Muscle of leg (tissue), 11 donors: ENCODE results near the gene ABCA7. TPM values are rescaled to one million over a fixed set of nuclear protein-coding genes. Genes with fewer than 3 reads are reported as not detected.

Experiments
- DNase-seq: peaks from one replicate; pipeline ENCODE4 v3.0.0; 2013
- H3K27ac ChIP-seq: one replicate; pipeline ENCODE4 v1.5.1; 2013; ENCODE audit warnings: mild to moderate bottlenecking, low read length, control low read depth
- H3K27me3 ChIP-seq: one replicate; pipeline ENCODE4 v1.6.1; 2013; ENCODE audit warnings: low read length; ENCODE audit not compliant: control insufficient read depth, insufficient read depth
- H3K36me3 ChIP-seq: one replicate; pipeline ENCODE4 v1.6.1; 2013; ENCODE audit warnings: low read length; ENCODE audit not compliant: control insufficient read depth, insufficient read depth
- H3K4me1 ChIP-seq: one replicate; pipeline ENCODE4 v1.6.1; 2013; ENCODE audit warnings: low read length; ENCODE audit not compliant: control insufficient read depth, insufficient read depth
- H3K4me3 ChIP-seq: one replicate; pipeline ENCODE4 v1.5.1; 2013; ENCODE audit warnings: low read length, control low read depth
- H3K9me3 ChIP-seq: replicated peaks from 2 replicates; pipeline ENCODE4 v1.6.1; 2013; ENCODE audit warnings: low read depth, low read length; ENCODE audit not compliant: control insufficient read depth
- WGBS: methylation state at CpG from one replicate; pipeline ENCODE4 v1.1.5; 2013; ENCODE audit warnings: missing lambda C conversion rate; ENCODE audit not compliant: insufficient coverage; 5-methylcytosine and 5-hydroxymethylcytosine counted together
- polyA plus RNA-seq, 8 donors: library from polyadenylated mRNA; unstranded; fragments of 120-200 nt; gene quantifications; one replicate each; pipeline versions ENCODE4 v1.2.1 to v1.2.3, GENCODE V29; 2013; ENCODE audit warnings: inconsistent platforms in 1 of 8, low replicate concordance in 1 of 8; ENCODE audit not compliant: insufficient read length in 8 of 8, insufficient read depth in 1 of 8
- total RNA-seq: library from RNA; stranded (reverse); fragments of 120-200 nt; gene quantifications from one replicate; pipeline ENCODE4 v1.2.4, GENCODE V29; 2013

Gene ABCA7
- total and polyA plus RNA-seq, 9 donors = 7.9 to 23.0 (median 12.6) TPM

- H3K27me3 ChIP-seq = peaks cover 2% of the 10 kb centered on the region
- peak; percentile 87 for DNase-seq
- H3K4me3 ChIP-seq = peak within 1 kb of the TSS; percentile 84
- peaks cover 46% of the 10 kb centered on the region for H3K4me1 ChIP-seq
- H3K36me3 ChIP-seq = peaks cover 9% of the 10 kb centered on the region
- H3K27ac ChIP-seq = peak within 1 kb of the TSS; percentile 90
- WGBS = 4% methylated on average over 60 of the region's 63 CpGs
- no peaks in the 10 kb centered on the region for H3K9me3 ChIP-seq
These were observed 13.7 kb upstream of the ABCA7 start, which contains the start of gene CNN2 for GRCh38 chr19:1025960-1026782. Gene CNN2, plus strand, starts transcription at chr19:1026608. Its CDS starts 54 bp downstream, at chr19:1026662.

- Histone ChIP-seq H3K4me3 (peak overlapping the region; percentile 84), H3K27ac (peak overlapping the region; percentile 89), H3K36me3 (peaks cover 13% of the 10 kb centered on the region), H3K27me3 (peaks cover 2% of the 10 kb centered on the region), H3K4me1 (peaks cover 40% of the 10 kb centered on the region), H3K9me3 (no peaks in the 10 kb centered on the region)
- WGBS = 3% methylated on average over 12 of the region's 36 CpGs
- DNase-seq = no peak
These were observed 12.9 kb upstream of the ABCA7 start for GRCh38 chr19:1026783-1027649.

GRCh38 chr19:1027650-1028061 lies 12.3 kb upstream of the ABCA7 start:
- peaks cover 40% of the 10 kb centered on the region for H3K4me1 ChIP-seq
- peaks cover 20% of the 10 kb centered on the region for H3K36me3 ChIP-seq

GRCh38 chr19:1028062-1028926 lies 11.6 kb upstream of the ABCA7 start:
- Histone ChIP-seq H3K27me3 (peaks cover 2% of the 10 kb centered on the region), H3K36me3 (peaks cover 24% of the 10 kb centered on the region), H3K4me3 (peak overlapping the region; percentile 84), H3K27ac (peak overlapping the region; percentile 89), H3K9me3 (no peaks in the 10 kb centered on the region), H3K4me1 (peaks cover 40% of the 10 kb centered on the region)
- 2% methylated on average over 44 of the region's 58 CpGs for WGBS
- peak; percentile 87 for DNase-seq

More at GRCh38 chr19:1027650-1028061, 12.3 kb upstream of the ABCA7 start:
- peak overlapping the region; percentile 84 for H3K4me3 ChIP-seq
- DNase-seq = no peak
- H3K27me3 ChIP-seq = peaks cover 2% of the 10 kb centered on the region
- no peaks in the 10 kb centered on the region for H3K9me3 ChIP-seq
- 4% methylated on average over 13 of the region's 16 CpGs for WGBS
- H3K27ac ChIP-seq = peak overlapping the region; percentile 89

GRCh38 chr19:1032264-1032867 lies 7.5 kb upstream of the ABCA7 start:
- Histone ChIP-seq H3K36me3 (peaks cover 39% of the 10 kb centered on the region), H3K27ac (no peak overlapping the region), H3K9me3 (no peaks in the 10 kb centered on the region), H3K4me1 (peaks cover 25% of the 10 kb centered on the region), H3K27me3 (no peaks in the 10 kb centered on the region), H3K4me3 (no peak overlapping the region)
- no peak for DNase-seq
- 95% methylated on average over 14 of the region's 20 CpGs for WGBS

GRCh38 chr19:1035998-1036621 lies 3.8 kb upstream of the ABCA7 start:
- no peak for DNase-seq
- Histone ChIP-seq H3K27me3 (no peaks in the 10 kb centered on the region), H3K27ac (no peak overlapping the region), H3K36me3 (peaks cover 41% of the 10 kb centered on the region), H3K4me3 (no peak overlapping the region), H3K9me3 (no peaks in the 10 kb centered on the region), H3K4me1 (peaks cover 25% of the 10 kb centered on the region)
- 87% methylated on average over 24 of the region's 29 CpGs for WGBS

- Histone ChIP-seq H3K27me3 (peaks cover 2% of the 10 kb centered on the region), H3K4me1 (peaks cover 41% of the 10 kb centered on the region), H3K27ac (peak overlapping the region; percentile 59), H3K9me3 (no peaks in the 10 kb centered on the region), H3K36me3 (peaks cover 30% of the 10 kb centered on the region), H3K4me3 (no peak overlapping the region)
- WGBS = 79% methylated on average over 15 of the region's 22 CpGs
- no peak for DNase-seq
These were observed 2.3 kb upstream of the ABCA7 start for GRCh38 chr19:1037621-1038064.

GRCh38 chr19:1038978-1039645 lies 795 bp upstream of the ABCA7 start:
- Histone ChIP-seq H3K4me3 (no peak overlapping the region), H3K9me3 (no peaks in the 10 kb centered on the region), H3K36me3 (peaks cover 23% of the 10 kb centered on the region), H3K4me1 (peaks cover 48% of the 10 kb centered on the region), H3K27me3 (peaks cover 2% of the 10 kb centered on the region), H3K27ac (peak overlapping the region; percentile 7)
- 55% methylated on average over 17 of the region's 22 CpGs for WGBS
- no peak for DNase-seq
